Stomach (tissue), 9 donors: ENCODE data around the gene C19orf81. TPM values are rescaled to one million over a fixed set of nuclear protein-coding genes. Genes with fewer than 3 reads are reported as not detected.

Experiments
- DNase-seq, 2 donors: peaks; one replicate each; pipeline versions ENCODE4 v3.0.0 to v3.0.0-alpha.2; 2013 to 2019
- H3K27ac ChIP-seq, 5 donors: fragments of 200-600 bp in 4 of 5; sonication (generic) in 4 of 5; one replicate each; pipeline ENCODE4 v1.5.1; 2013 to 2019; ENCODE audit warnings: mild to moderate bottlenecking in 1 of 5, moderate library complexity in 1 of 5
- H3K27me3 ChIP-seq, 3 donors: fragments of 200-600 bp; sonication (generic); one replicate each; pipeline ENCODE4 v1.5.1; 2017 to 2019; ENCODE audit warnings: mixed run types in 1 of 3
- H3K36me3 ChIP-seq, 4 donors: fragments of 200-600 bp; sonication (generic); 1 replicate in 3 of 4; 2 replicates in 1 of 4; pipeline ENCODE4 v1.5.1; 2016 to 2019
- H3K4me1 ChIP-seq, 4 donors: fragments of 200-600 bp; sonication (generic); one replicate each; pipeline ENCODE4 v1.5.1; 2016 to 2019
- H3K4me3 ChIP-seq, 4 donors: fragments of 200-600 bp; sonication (generic) in 3 of 4; one replicate each; pipeline ENCODE4 v1.5.1; 2016 to 2019; ENCODE audit warnings: mild to moderate bottlenecking in 1 of 4
- H3K9me3 ChIP-seq, 4 donors: fragments of 200-600 bp; sonication (generic); one replicate each; pipeline ENCODE4 v1.5.1; 2016 to 2019
- EP300 ChIP-seq: sonication (generic); formaldehyde crosslinking; IDR thresholded peaks from one replicate; pipeline ENCODE4 v1.6.1; 2017; ENCODE audit warnings: antibody characterized with exemption
- POLR2A ChIP-seq, 4 donors: fragments of 450-650 bp; IDR thresholded peaks; one replicate each; pipeline ENCODE4 v1.6.1; 2016; ENCODE audit warnings: antibody characterized with exemption in 4 of 4, control low read depth in 2 of 4, mild to moderate bottlenecking in 1 of 4, moderate library complexity in 1 of 4
- POLR2AphosphoS5 ChIP-seq, 3 donors: sonication (generic); formaldehyde crosslinking; IDR thresholded peaks; one replicate each; pipeline ENCODE4 v1.6.1; 2016; ENCODE audit warnings: antibody characterized with exemption in 3 of 3
- WGBS, 5 donors: extraction: QIAGEN DNeasy Blood & Tissue Kit in 3 of 5; methylation state at CpG; one replicate each; pipeline versions ENCODE4 v1.1.5 to v1.1.7; 2013 to 2018; 5-methylcytosine and 5-hydroxymethylcytosine counted together
- intact Hi-C: fragments of 100-400 bp; cut with DNase I; formaldehyde crosslinking; loops from one replicate; pipeline ENCODE4 v1.15.1; 2023; ENCODE audit warnings: low total_unique reads
- polyA plus RNA-seq, 3 donors: library from polyadenylated mRNA; stranded (reverse); fragments of 200-250 nt; gene quantifications; one replicate each; pipeline ENCODE4 v1.2.3, GENCODE V29; 2013
- total RNA-seq, 5 donors: library from RNA; depleted of rRNA; stranded (reverse); fragments of >200 nt; gene quantifications; one replicate each; pipeline versions ENCODE4 v1.1.0 to v1.2.3, GENCODE V29; 2014 to 2016
- TF ChIP-seq, protein P1 (sequence below), 7 experiments: fragments of 450-650 bp in 4 of 7; fragments of 200-600 bp in 3 of 7; sonication (generic) in 3 of 7; IDR thresholded peaks; one replicate each; pipeline ENCODE4 v1.5.1; 2016 to 2019; ENCODE audit warnings: antibody characterized with exemption in 7 of 7, control low read depth in 2 of 7, mild to moderate bottlenecking in 1 of 7
- donor health status: healthy with polysubstance abuse.
- donor health status: Bipolar disorder and iron deficiency.
- donor health status: healthy.

Gene C19orf81
- total and polyA plus RNA-seq, 8 donors: 2.3 TPM; not detected in 7

DNA sequence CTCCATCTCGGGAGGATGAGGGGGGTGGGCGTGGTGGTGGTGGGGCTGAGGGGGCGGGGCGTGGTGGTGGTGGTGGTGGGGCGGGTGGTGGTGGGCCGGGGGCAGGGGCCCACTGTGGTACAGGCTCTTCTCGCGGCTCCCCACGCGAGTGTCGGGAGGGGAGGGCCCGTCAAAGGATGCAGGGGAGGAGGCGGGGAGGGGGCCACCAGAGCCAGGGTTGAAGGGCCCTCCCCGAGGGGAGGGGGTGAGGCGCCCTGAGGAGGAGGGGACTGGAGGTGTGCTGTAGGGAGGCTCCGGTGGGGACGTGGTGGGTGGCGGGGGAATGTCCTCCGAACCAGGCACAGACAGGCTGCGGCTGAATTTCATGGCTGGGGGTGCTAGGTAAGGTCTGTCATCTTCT lies 19.6 kb downstream of the C19orf81 start:
- no peak for DNase-seq
- peaks cover 9 to 27% (median 16%) of the 10 kb centered on the region in 4 donors for H3K4me1 ChIP-seq
- 42 to 58% (median 46%) methylated on average over 5 to 20 of the region's 20 CpGs for WGBS, 5 donors
- TF ChIP-seq, protein P1, sequence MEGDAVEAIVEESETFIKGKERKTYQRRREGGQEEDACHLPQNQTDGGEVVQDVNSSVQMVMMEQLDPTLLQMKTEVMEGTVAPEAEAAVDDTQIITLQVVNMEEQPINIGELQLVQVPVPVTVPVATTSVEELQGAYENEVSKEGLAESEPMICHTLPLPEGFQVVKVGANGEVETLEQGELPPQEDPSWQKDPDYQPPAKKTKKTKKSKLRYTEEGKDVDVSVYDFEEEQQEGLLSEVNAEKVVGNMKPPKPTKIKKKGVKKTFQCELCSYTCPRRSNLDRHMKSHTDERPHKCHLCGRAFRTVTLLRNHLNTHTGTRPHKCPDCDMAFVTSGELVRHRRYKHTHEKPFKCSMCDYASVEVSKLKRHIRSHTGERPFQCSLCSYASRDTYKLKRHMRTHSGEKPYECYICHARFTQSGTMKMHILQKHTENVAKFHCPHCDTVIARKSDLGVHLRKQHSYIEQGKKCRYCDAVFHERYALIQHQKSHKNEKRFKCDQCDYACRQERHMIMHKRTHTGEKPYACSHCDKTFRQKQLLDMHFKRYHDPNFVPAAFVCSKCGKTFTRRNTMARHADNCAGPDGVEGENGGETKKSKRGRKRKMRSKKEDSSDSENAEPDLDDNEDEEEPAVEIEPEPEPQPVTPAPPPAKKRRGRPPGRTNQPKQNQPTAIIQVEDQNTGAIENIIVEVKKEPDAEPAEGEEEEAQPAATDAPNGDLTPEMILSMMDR (IDR thresholded peaks at IDR 0.05): no peak
- TF ChIP-seq POLR2A (IDR thresholded peaks at IDR 0.05): no peak
- TF ChIP-seq POLR2AphosphoS5 (IDR thresholded peaks at IDR 0.05): no peak
- TF ChIP-seq EP300: no peak
- H3K9me3 ChIP-seq: no peaks in the 10 kb centered on the region
- H3K4me3 ChIP-seq: no peak overlapping the region
- intact Hi-C loops: no loop called here
- no peaks in the 10 kb centered on the region for H3K36me3 ChIP-seq
- H3K27me3 ChIP-seq: peaks cover 37 to 98% (median 69%) of the 10 kb centered on the region in 3 donors
- H3K27ac ChIP-seq: no peak overlapping the region

DNA sequence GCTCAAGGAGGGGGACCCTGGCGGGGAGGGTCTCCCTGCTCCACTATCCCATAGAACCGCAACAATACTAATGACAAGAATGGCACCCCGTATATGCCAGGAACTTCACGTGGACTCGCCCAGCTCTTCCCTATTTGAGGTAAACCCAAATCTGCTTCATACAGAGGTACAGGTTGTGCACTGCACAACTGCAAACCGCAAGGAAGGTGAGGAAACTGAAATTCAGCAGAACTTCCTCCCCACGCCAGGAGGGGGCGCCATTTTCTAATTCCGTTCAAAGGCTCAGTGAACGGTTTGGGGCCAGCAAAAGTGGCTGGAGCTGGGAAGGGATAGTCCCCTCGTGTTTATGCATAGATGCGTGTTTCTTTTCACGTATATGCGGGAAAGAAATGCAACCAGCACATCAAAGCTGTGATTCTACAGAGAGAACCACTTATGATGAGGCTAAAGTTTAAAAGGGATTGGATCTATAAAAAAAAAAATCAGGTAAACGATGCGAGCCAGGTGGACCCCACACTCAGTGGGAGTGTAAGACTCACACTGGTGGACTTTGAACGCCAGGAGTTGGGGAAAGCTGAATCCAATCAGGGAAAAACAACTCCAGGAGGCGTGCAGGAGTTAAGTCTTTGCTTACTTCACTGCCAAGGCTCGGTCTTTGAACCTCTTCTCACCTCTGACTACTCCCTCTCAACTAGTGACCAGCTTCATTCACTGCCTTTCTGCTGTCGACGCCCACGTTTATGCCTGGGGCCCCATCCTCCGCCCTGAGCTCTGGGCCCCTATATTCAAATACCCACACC lies 20.3 kb downstream of the C19orf81 start:
- Histone ChIP-seq H3K4me1 (peaks cover 9 to 27% (median 16%) of the 10 kb centered on the region in 4 donors), H3K9me3 (no peaks in the 10 kb centered on the region), H3K36me3 (no peaks in the 10 kb centered on the region), H3K27ac (no peak overlapping the region), H3K4me3 (no peak overlapping the region), H3K27me3 (peaks cover 37 to 100% (median 69%) of the 10 kb centered on the region in 3 donors)
- TF ChIP-seq, protein P1 (IDR thresholded peaks at IDR 0.05): peak in 4 of 7 experiments; percentile 32 to 63 (median 52)
- TF ChIP-seq EP300: no peak
- DNase-seq: peak; percentile 30 to 43
- intact Hi-C loops: no loop called here
- 36 to 41% (median 38%) methylated on average over 23 of the region's 23 CpGs for WGBS, 5 donors

DNA sequence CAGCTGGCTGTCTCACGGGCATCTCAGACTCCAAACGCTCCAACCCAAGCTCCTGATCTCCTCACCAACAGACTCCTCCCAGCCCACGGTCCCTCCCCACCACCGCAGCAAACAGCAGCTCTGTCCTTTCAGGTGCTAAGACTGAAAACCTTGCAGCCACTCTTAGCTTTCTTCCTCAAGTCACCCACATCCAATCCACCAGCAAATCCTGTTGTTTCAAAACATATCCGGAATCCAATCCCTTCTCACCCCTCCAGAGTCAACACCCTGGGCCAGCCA lies 20.8 kb downstream of the C19orf81 start:
- no peak overlapping the region for H3K27ac ChIP-seq
- TF ChIP-seq POLR2A (IDR thresholded peaks at IDR 0.05) (no peak), EP300 (no peak), POLR2AphosphoS5 (IDR thresholded peaks at IDR 0.05) (no peak)
- TF ChIP-seq, protein P1 (IDR thresholded peaks at IDR 0.05): no peak
- intact Hi-C loops: no loop called here
- peaks cover 9 to 27% (median 16%) of the 10 kb centered on the region in 4 donors for H3K4me1 ChIP-seq
- no peak for DNase-seq
- no peaks in the 10 kb centered on the region for H3K36me3 ChIP-seq
- H3K4me3 ChIP-seq: no peak overlapping the region
- peaks cover 37 to 100% (median 65%) of the 10 kb centered on the region in 3 donors for H3K27me3 ChIP-seq
- WGBS, 5 donors: 15 to 24% (median 18%) methylated on average over 5 of the region's 5 CpGs
- no peaks in the 10 kb centered on the region for H3K9me3 ChIP-seq

DNA sequence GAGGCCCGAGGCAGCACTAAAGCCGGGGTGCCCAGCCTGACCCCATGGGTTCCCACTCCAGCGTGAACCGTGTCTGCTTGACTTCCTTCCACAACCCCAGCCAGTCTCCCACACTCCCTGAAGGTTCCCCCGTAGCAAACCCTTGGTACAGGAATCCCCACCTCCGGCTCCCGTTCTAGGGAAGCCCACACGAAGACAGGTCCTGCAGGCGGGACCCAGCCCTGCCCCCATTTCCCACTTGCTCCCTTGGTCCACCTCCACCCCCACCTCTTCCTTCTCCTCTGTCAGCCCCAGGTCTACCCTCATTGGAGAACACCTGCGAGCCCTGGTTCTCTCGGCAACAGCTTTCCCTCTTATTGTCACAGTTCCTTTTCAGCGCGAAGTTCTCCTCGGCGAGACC lies 23.9 kb downstream of the C19orf81 start:
- 19 to 29% (median 24%) methylated on average over 12 to 15 of the region's 15 CpGs for WGBS, 5 donors
- no peak overlapping the region for H3K27ac ChIP-seq
- TF ChIP-seq POLR2A (IDR thresholded peaks at IDR 0.05) (no peak), POLR2AphosphoS5 (IDR thresholded peaks at IDR 0.05) (no peak), EP300 (no peak)
- TF ChIP-seq, protein P1 (IDR thresholded peaks at IDR 0.05): no peak
- peaks cover 15 to 99% (median 43%) of the 10 kb centered on the region in 3 donors for H3K27me3 ChIP-seq
- no peaks in the 10 kb centered on the region for H3K36me3 ChIP-seq
- intact Hi-C loops: no loop called here
- peaks cover under 1 to 5% (median 3%) of the 10 kb centered on the region in 4 donors for H3K4me1 ChIP-seq
- H3K9me3 ChIP-seq: peaks cover 0 to 10% (median 7%) of the 10 kb centered on the region in 4 donors
- no peak overlapping the region for H3K4me3 ChIP-seq
- no peak for DNase-seq
